ENCODE data around the gene TNFRSF1A. TPM values are rescaled to one million over a fixed set of nuclear protein-coding genes. Genes with fewer than 3 reads are reported as not detected.

Gene TNFRSF1A
- total and polyA plus RNA-seq, 2 of the 13 experiments (the other 11 are each of a cell fraction or from before 2014, with no cell fraction given): 41.5 to 61.2 TPM

GRCh38 chr12:6314776-6315175 is 27.1 kb downstream of the TNFRSF1A start:
- POLR2A ChIA-PET: interaction anchor here (2.5 kb wide), 1 partner anchor 20 kb away, joined by 8 read pairs; no protein-coding TSS in a partner anchor
- in situ Hi-C loops (cut with HindIII; ENCODE audit: extremely low pct_ligation_motif_present, low pct_unique_long_range_greater_than_20kb) (no loop called here), intact Hi-C loops (cut with micrococcal nuclease; ENCODE audit: unreplicated experiment) (no loop called here)

More at GRCh38 chr12:6314776-6315175, 27.1 kb downstream of the TNFRSF1A start:
- Histone ChIP-seq H2AFZ (ENCODE audit: low read length) (no peak overlapping the region), H3K9ac (ENCODE audit: insufficient read depth, low read depth, low read length) (no peak overlapping the region), H3K36me3 (replicated peaks in 1 of 2; ENCODE audit: control insufficient read depth in 1 of 2, insufficient read depth in 2 of 2, low read length in 2 of 2) (peaks cover 6 to 47% of the 10 kb centered on the region in 2 experiments; a peak in 4 of 5 replicates), H3K9me3 (ENCODE audit: low read length) (no peaks in the 10 kb centered on the region), H3K27ac (ENCODE audit: extremely low read length, insufficient read depth, low read length) (no peak overlapping the region), H4K20me1 (ENCODE audit: insufficient read depth, low read length) (no peaks in the 10 kb centered on the region), H3K27me3 (ENCODE audit: control insufficient read depth in 1 of 2, insufficient read depth in 2 of 2, low read length in 2 of 2) (no peaks in the 10 kb centered on the region), H3K4me1 (ENCODE audit: insufficient read depth, low read length) (peaks cover 31% of the 10 kb centered on the region), H3K4me2 (ENCODE audit: low read depth, low read length) (no peak overlapping the region), H3K79me2 (ENCODE audit: insufficient read depth, low read length) (no peaks in the 10 kb centered on the region), H3K4me3 (replicated peaks in 1 of 3; ENCODE audit: insufficient read depth in 1 of 3, low read depth in 2 of 3, low read length in 3 of 3) (no peak overlapping the region)
- FAIRE-seq: no peak
- CTCF ChIA-PET (ENCODE audit: low intra/inter-chr PET ratio, low total read pairs): no interaction called here
- no peak for ATAC-seq
- 93% methylated on average over 7 of the region's 9 CpGs for WGBS (ENCODE audit: low lambda C conversion rate)
- DNase-seq (ENCODE audit: low spot score): no peak
- TF ChIP-seq TOPORS (CRISPR knock-in tag; IDR thresholded peaks at IDR 0.05) (no peak), ZNF33B (CRISPR knock-in tag; IDR thresholded peaks at IDR 0.05) (no peak), FOXJ3 (CRISPR knock-in tag; IDR thresholded peaks at IDR 0.05; ENCODE audit: borderline replicate concordance) (no peak), FOXK2 (IDR thresholded peaks at IDR 0.05) (no peak), AGO1 (IDR thresholded peaks at IDR 0.05; ENCODE audit: low read depth, low read length, poor library complexity, severe bottlenecking) (no peak), ZSCAN21 (CRISPR knock-in tag; IDR thresholded peaks at IDR 0.05; ENCODE audit: borderline replicate concordance) (no peak), KLF15 (CRISPR knock-in tag; IDR thresholded peaks at IDR 0.05; ENCODE audit: borderline replicate concordance) (no peak), FOXC1 (CRISPR knock-in tag; IDR thresholded peaks at IDR 0.05; ENCODE audit: borderline replicate concordance) (no peak), ZNF549 (CRISPR knock-in tag; IDR thresholded peaks at IDR 0.05) (no peak), GRHL1 (CRISPR knock-in tag; conservative IDR thresholded peaks at IDR 0.05) (no peak), STAT6 (CRISPR knock-in tag; IDR thresholded peaks at IDR 0.05; ENCODE audit: borderline replicate concordance) (no peak), ETV6 (CRISPR knock-in tag; conservative IDR thresholded peaks at IDR 0.05) (no peak), CHD2 (IDR thresholded peaks at IDR 0.05; ENCODE audit: low read depth, low read length) (no peak), ZNF709 (CRISPR knock-in tag; IDR thresholded peaks at IDR 0.05) (no peak)
- BruUV-seq (replicated peaks): no TSS peak
